NCI-H2107 (cell line): Measurements from ENCODE around the gene SIX6.

Experiments
- DNase-seq: peaks from one replicate; lab custom pipeline; 2025; lab: John Stamatoyannopoulos, UW

SIX6 gene

GRCh38 chr14:60514378-60514740 is 5.4 kb downstream of the SIX6 start:
- DNase-seq: no peak

GRCh38 chr14:60514741-60515491 is 6.0 kb downstream of the SIX6 start:
- DNase-seq: peak; percentile 79

- no peak for DNase-seq
These were observed 6.8 kb downstream of the SIX6 start for GRCh38 chr14:60515511-60516289.

DNA sequence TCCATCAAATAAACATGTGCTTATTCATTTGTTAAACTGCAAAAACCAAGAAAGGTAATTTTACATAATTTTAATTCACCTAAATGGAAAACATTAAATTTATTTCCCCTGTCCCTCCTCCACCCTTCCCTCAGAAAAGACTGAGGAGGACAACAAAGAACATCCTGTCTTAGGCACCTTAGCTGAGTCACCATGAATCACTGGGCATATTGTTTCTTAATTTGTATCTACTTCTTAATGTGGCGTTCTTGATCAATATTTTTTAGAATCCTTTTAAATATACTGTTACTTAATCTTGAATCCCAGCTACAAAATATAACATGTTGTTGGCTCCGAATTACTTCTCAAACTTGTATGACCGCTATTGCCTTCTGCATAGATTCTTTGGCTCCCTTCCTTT is 23.5 kb downstream of the SIX6 start:
- no peak for DNase-seq

- DNase-seq: no peak
These were observed 28.7 kb downstream of the SIX6 start for GRCh38 chr14:60537663-60538062.

- no peak for DNase-seq
These were observed 35.7 kb downstream of the SIX6 start for GRCh38 chr14:60544659-60545058.

DNA sequence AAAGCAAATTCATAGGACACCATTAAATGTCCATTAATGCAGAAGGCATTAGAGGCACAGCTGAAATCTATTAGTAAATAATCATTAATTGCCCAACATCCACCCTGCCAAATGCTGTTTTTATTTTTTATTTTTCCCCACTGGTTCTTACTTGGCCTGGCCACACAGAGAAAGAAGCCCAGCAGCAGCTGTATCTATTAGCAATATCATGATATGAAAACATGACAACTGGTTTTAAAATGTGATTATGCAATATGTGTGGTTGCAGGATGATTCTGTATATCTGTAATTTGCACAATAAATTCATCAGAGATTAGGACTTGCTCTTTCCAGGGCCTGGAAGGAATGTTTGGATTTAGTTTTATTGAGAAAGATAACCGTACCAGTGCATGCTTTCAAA is 44.9 kb downstream of the SIX6 start:
- DNase-seq: no peak

GRCh38 chr14:60561845-60562746 is 53.1 kb downstream of the SIX6 start:
- DNase-seq: peak; percentile 93
